PC-3 (cell line): ENCODE measurements around the gene CHD1. TPM values are rescaled to one million over a fixed set of nuclear protein-coding genes. Genes with fewer than 3 reads are reported as not detected.

Source experiments
- ATAC-seq: fragments of 200-7000 bp; cut with Tn5 transposase; 2 replicates; pipeline ENCODE4 v1.9.1; 2020; ENCODE audit warnings: mild to moderate bottlenecking, moderate library complexity
- BruUV-seq: library from RNA; stranded (reverse); fragments of 400-500 nt; replicated peaks from 2 replicates; lab custom pipeline; 2021; lab: Mats Ljungman, UMichigan
- CTCF ChIA-PET: fragments of 300-600 bp; sonication (Branson Sonifier 250); formaldehyde crosslinking; loops from one replicate; lab custom pipeline; 2022; ENCODE audit warnings: antibody characterized with exemption; lab: Charles Lee
- POLR2A ChIA-PET: fragments of 300-600 bp; sonication (Branson Sonifier 250); formaldehyde crosslinking; loops from one replicate; lab custom pipeline; 2022; ENCODE audit warnings: antibody characterized with exemption; ENCODE audit not compliant: unreplicated experiment; lab: Charles Lee
- DNase-seq: peaks from one replicate; pipeline ENCODE4 v3.0.0-alpha.2; 2015
- H2AFZ ChIP-seq: fragments of 300-600 bp; sonication (generic); 2 replicates; pipeline ENCODE4 v1.6.0; 2016; ENCODE audit warnings: antibody characterized with exemption, low read length
- H3F3A ChIP-seq: fragments of 300-600 bp; sonication (generic); one replicate; pipeline ENCODE4 v1.6.0; 2017; ENCODE audit warnings: antibody characterized with exemption, low read length, control low read depth, mild to moderate bottlenecking; ENCODE audit not compliant: unreplicated experiment
- H3K27ac ChIP-seq: fragments of 300-600 bp; sonication (generic); 2 replicates; pipeline ENCODE4 v1.5.1; 2016; ENCODE audit warnings: mild to moderate bottlenecking, low read length
- H3K27me3 ChIP-seq: fragments of 300-600 bp; sonication (generic); 2 replicates; pipeline ENCODE4 v1.6.1; 2016; ENCODE audit warnings: low read length, mixed read lengths
- H3K36me3 ChIP-seq: fragments of 300-600 bp; sonication (generic); 2 replicates; pipeline ENCODE4 v1.6.1; 2016; ENCODE audit warnings: low read depth, mixed run types, low read length, mixed read lengths
- H3K4me1 ChIP-seq: fragments of 300-600 bp; sonication (generic); 2 replicates; pipeline ENCODE4 v1.5.1; 2016; ENCODE audit warnings: low read length; ENCODE audit not compliant: insufficient read depth
- H3K4me2 ChIP-seq: fragments of 300-600 bp; sonication (generic); 2 replicates; pipeline ENCODE4 v1.6.0; 2016; ENCODE audit warnings: low read length
- H3K4me3 ChIP-seq: fragments of 300-600 bp; sonication (generic); 2 replicates; pipeline ENCODE4 v1.5.1; 2016; ENCODE audit warnings: mild to moderate bottlenecking, low read length, mixed read lengths
- H3K79me2 ChIP-seq: fragments of 300-600 bp; sonication (generic); 2 replicates; pipeline ENCODE4 v1.6.1; 2017; ENCODE audit warnings: low read length, mixed read lengths
- H3K9ac ChIP-seq: fragments of 300-600 bp; sonication (generic); 2 replicates; pipeline ENCODE4 v1.6.0; 2016; ENCODE audit warnings: mild to moderate bottlenecking, low read length
- H3K9me2 ChIP-seq: fragments of 300-600 bp; sonication (generic); replicated peaks from 2 replicates; pipeline ENCODE4 v1.6.1; 2016; ENCODE audit warnings: mixed run types, low read length, mixed read lengths
- H3K9me3 ChIP-seq: fragments of 300-600 bp; sonication (generic); 2 replicates; pipeline ENCODE4 v1.6.1; 2016; ENCODE audit warnings: low read length, mixed read lengths
- H4K20me1 ChIP-seq: fragments of 300-600 bp; sonication (generic); 2 replicates; pipeline ENCODE4 v1.6.1; 2016; ENCODE audit warnings: low read length, mixed read lengths
- CTCF ChIP-seq: fragments of 300-600 bp; sonication (generic); conservative IDR thresholded peaks from 2 replicates; pipeline ENCODE4 v1.5.1; 2017; ENCODE audit warnings: antibody characterized with exemption, low read depth, mild to moderate bottlenecking, low read length
- EZH2 ChIP-seq: fragments of 300-600 bp; sonication (generic); IDR thresholded peaks from one replicate; pipeline ENCODE4 v1.6.1; 2017; ENCODE audit warnings: antibody characterized with exemption, mild to moderate bottlenecking, low read length; ENCODE audit not compliant: unreplicated experiment
- EZH2phosphoT487 ChIP-seq: fragments of 300-600 bp; sonication (generic); IDR thresholded peaks from 2 replicates; pipeline ENCODE4 v1.6.1; 2018; ENCODE audit warnings: mild to moderate bottlenecking, antibody characterized with exemption, low read length, borderline replicate concordance
- intact Hi-C: fragments of 100-400 bp; cut with micrococcal nuclease; formaldehyde crosslinking; loops from 2 replicates; pipeline ENCODE4 v1.9.0; 2023
- total RNA-seq: library from RNA; depleted of rRNA; stranded (reverse); fragments of >200 nt; gene quantifications from 2 replicates; pipeline ENCODE4 v1.2.3, GENCODE V29; 2014

Gene CHD1
- total RNA-seq, 1 experiment from 2014 or later, result 45.9 TPM

GRCh38 chr5:98954392-98955028, 25.7 kb upstream of the CHD1 start:
- ChIA-PET POLR2A (no interaction called here), CTCF (no interaction called here)
- DNase-seq, result no peak
- H3K4me3 ChIP-seq, result no peak overlapping the region
- H4K20me1 ChIP-seq, result no peaks in the 10 kb centered on the region
- H3K4me2 ChIP-seq, result no peak overlapping the region
- no peaks in the 10 kb centered on the region for H3K4me1 ChIP-seq
- no TSS peak for BruUV-seq
- no peaks in the 10 kb centered on the region for H3F3A ChIP-seq
- no peak for ATAC-seq
- no peaks in the 10 kb centered on the region for H3K36me3 ChIP-seq
- TF ChIP-seq CTCF, result no peak
- TF ChIP-seq EZH2phosphoT487, result no peak
- TF ChIP-seq EZH2, result no peak
- H2AFZ ChIP-seq, result no peak overlapping the region
- H3K9ac ChIP-seq, result no peak overlapping the region
- H3K27me3 ChIP-seq, result no peaks in the 10 kb centered on the region
- H3K27ac ChIP-seq, result no peak overlapping the region
- no peaks in the 10 kb centered on the region for H3K79me2 ChIP-seq
- no peaks in the 10 kb centered on the region for H3K9me2 ChIP-seq
- intact Hi-C loops, result no loop called here
- H3K9me3 ChIP-seq, result no peaks in the 10 kb centered on the region

DNA sequence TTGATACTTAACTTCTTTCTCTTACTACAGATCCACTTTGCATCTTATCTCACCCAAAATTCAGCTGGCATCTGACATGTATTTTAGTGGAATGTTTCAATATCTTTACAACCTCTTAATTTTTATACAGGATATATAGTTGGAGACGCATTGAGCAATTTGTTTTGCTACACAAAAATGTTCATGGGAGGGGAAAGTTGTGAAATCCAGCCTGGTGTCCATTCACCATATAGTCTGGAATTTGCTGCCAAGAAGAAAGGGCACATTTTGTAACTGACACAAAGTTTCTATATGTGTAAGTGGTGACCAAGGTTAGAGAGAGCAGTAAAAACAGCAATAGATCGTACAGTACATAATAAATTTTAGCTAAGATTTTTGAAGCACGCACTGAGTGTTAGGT, 14.0 kb upstream of the CHD1 start:
- CTCF ChIA-PET, result no interaction called here
- Histone ChIP-seq H3K4me1 (peaks cover 16% of the 10 kb centered on the region; the same call in 1 of the 2 replicates), H3K9ac (no peak overlapping the region), H3K27ac (no peak overlapping the region), H3K4me2 (no peak overlapping the region), H2AFZ (no peak overlapping the region), H3K27me3 (no peaks in the 10 kb centered on the region), H3K36me3 (no peaks in the 10 kb centered on the region), H3K9me2 (no peaks in the 10 kb centered on the region), H4K20me1 (no peaks in the 10 kb centered on the region), H3K9me3 (no peaks in the 10 kb centered on the region), H3K79me2 (no peaks in the 10 kb centered on the region), H3F3A (no peaks in the 10 kb centered on the region), H3K4me3 (no peak overlapping the region)
- intact Hi-C loops, result no loop called here
- TF ChIP-seq EZH2phosphoT487, result no peak
- POLR2A ChIA-PET, result no interaction called here
- BruUV-seq, result no TSS peak
- DNase-seq (no peak), ATAC-seq (no peak)

GRCh38 chr5:98941131-98941883, 12.5 kb upstream of the CHD1 start:
- DNase-seq (no peak), ATAC-seq (no peak)
- no peak overlapping the region for H3K4me3 ChIP-seq
- H3K36me3 ChIP-seq, result no peaks in the 10 kb centered on the region
- no TSS peak for BruUV-seq
- no peaks in the 10 kb centered on the region for H3K27me3 ChIP-seq
- no peak overlapping the region for H3K9ac ChIP-seq
- no peaks in the 10 kb centered on the region for H3K79me2 ChIP-seq
- no peak overlapping the region for H3K27ac ChIP-seq
- no peak overlapping the region for H3K4me2 ChIP-seq
- no peak overlapping the region for H2AFZ ChIP-seq
- POLR2A ChIA-PET, result no interaction called here
- no peaks in the 10 kb centered on the region for H3K9me3 ChIP-seq
- H3K9me2 ChIP-seq, result no peaks in the 10 kb centered on the region
- H3F3A ChIP-seq, result no peaks in the 10 kb centered on the region
- H3K4me1 ChIP-seq, result peaks cover 9% of the 10 kb centered on the region; the same call in 1 of the 2 replicates
- CTCF ChIA-PET, result interaction anchor here (0.6 kb wide), 1 partner anchor 36 kb away, joined by 3 read pairs; no protein-coding TSS in a partner anchor
- no peaks in the 10 kb centered on the region for H4K20me1 ChIP-seq
- no peak for TF ChIP-seq EZH2
- TF ChIP-seq CTCF, result no peak
- TF ChIP-seq EZH2phosphoT487, result no peak
- intact Hi-C loops, result no loop called here
